AG04450 (cell line): ENCODE measurements around the gene NGB. TPM values are rescaled to one million over a fixed set of nuclear protein-coding genes. Genes with fewer than 3 reads are reported as not detected.

Source experiments
- CTCF ChIA-PET: fragments of 300-600, 350-600 bp; formaldehyde crosslinking; extraction: SDS; loops from one replicate; lab custom pipeline; 2022; ENCODE audit warnings: antibody characterized with exemption, inconsistent platforms; lab: Charles Lee
- POLR2A ChIA-PET: fragments of 350-600 bp; formaldehyde crosslinking; extraction: SDS; loops from one replicate; lab custom pipeline; 2021; ENCODE audit warnings: antibody characterized with exemption, inconsistent platforms; lab: Yijun Ruan, JAX
- DNase-seq: peaks from one replicate; pipeline ENCODE4 v3.0.0-alpha.2; 2011; ENCODE audit warnings: low read depth, low spot score
- H3K27ac ChIP-seq: one replicate; pipeline ENCODE4 v1.5.1; 2012; ENCODE audit warnings: low read depth, low read length, control low read depth
- H3K27me3 ChIP-seq: one replicate; pipeline ENCODE4 v1.6.0; 2012; ENCODE audit warnings: low read length; ENCODE audit not compliant: control insufficient read depth, insufficient read depth
- H3K4me3 ChIP-seq: 2 replicates; pipeline ENCODE4 v1.5.1; 2011; ENCODE audit warnings: mild to moderate bottlenecking, low read depth, low read length, control low read depth
- H3K9me3 ChIP-seq: 2 replicates; pipeline ENCODE4 v1.5.1; 2012; ENCODE audit warnings: low read length; ENCODE audit not compliant: control insufficient read depth, insufficient read depth
- CTCF ChIP-seq: IDR thresholded peaks from 2 replicates; pipeline ENCODE4 v1.5.1; 2011; ENCODE audit warnings: low read depth, low read length, control low read depth, inconsistent platforms
- polyA plus RNA-seq: library from polyadenylated mRNA; depleted of rRNA; stranded (reverse); fragments of >200 nt; gene quantifications from 2 replicates; pipeline ENCODE4 v1.2.3, GENCODE V29; 2011

NGB gene
- polyA plus RNA-seq, 1 experiment, result not detected

- H3K4me3 ChIP-seq, result no peak overlapping the region
- ChIA-PET POLR2A (no interaction called here), CTCF (interaction anchor here (0.7 kb wide), 1 partner anchor 207 kb away, joined by 3 read pairs; no protein-coding TSS in a partner anchor)
- peaks cover 8% of the 10 kb centered on the region for H3K27me3 ChIP-seq
- TF ChIP-seq CTCF, result no peak
- H3K27ac ChIP-seq, result no peak overlapping the region
- H3K9me3 ChIP-seq, result no peaks in the 10 kb centered on the region; the same call in 1 of the 2 replicates
- no peak for DNase-seq
Observed at GRCh38 chr14:77275041-77275580, 4.1 kb upstream of the NGB start.

GRCh38 chr14:77273796-77274195, 2.8 kb upstream of the NGB start:
- ChIA-PET POLR2A (no interaction called here), CTCF (interaction anchor here (1.4 kb wide), 1 partner anchor 27 kb away, joined by 3 read pairs; no protein-coding TSS in a partner anchor)
- H3K9me3 ChIP-seq, result no peaks in the 10 kb centered on the region; the same call in 1 of the 2 replicates

GRCh38 chr14:77272261-77272660, 1.3 kb upstream of the NGB start:
- TF ChIP-seq CTCF, result no peak
- peaks cover 25% of the 10 kb centered on the region for H3K27me3 ChIP-seq
- CTCF ChIA-PET, result no interaction called here
- DNase-seq, result no peak
- no peak overlapping the region for H3K27ac ChIP-seq
- POLR2A ChIA-PET, result no interaction called here
- H3K4me3 ChIP-seq, result no peak overlapping the region
- H3K9me3 ChIP-seq, result no peaks in the 10 kb centered on the region; the same call in 1 of the 2 replicates

More at GRCh38 chr14:77273796-77274195, 2.8 kb upstream of the NGB start:
- TF ChIP-seq CTCF, result no peak
- Histone ChIP-seq H3K4me3 (no peak overlapping the region), H3K27ac (no peak overlapping the region), H3K27me3 (peaks cover 20% of the 10 kb centered on the region)
- no peak for DNase-seq

- CTCF ChIA-PET, result no interaction called here
- H3K27me3 ChIP-seq, result peaks cover 31% of the 10 kb centered on the region
- no peak overlapping the region for H3K27ac ChIP-seq
- H3K9me3 ChIP-seq, result no peaks in the 10 kb centered on the region; the same call in 1 of the 2 replicates
- POLR2A ChIA-PET, result no interaction called here
- TF ChIP-seq CTCF, result no peak
- no peak overlapping the region for H3K4me3 ChIP-seq
- DNase-seq, result no peak
Observed at GRCh38 chr14:77270361-77271112, 469 bp downstream of the NGB start.
